GM23338 (cell line): ENCODE measurements around the gene DCT. TPM values are rescaled to one million over a fixed set of nuclear protein-coding genes. Genes with fewer than 3 reads are reported as not detected.
A peak's percentile ranks its signal among the peaks of the same experiment; 100 is the strongest.

Experiments used
- ATAC-seq: fragments of 200-7000 bp; cut with Tn5 transposase; 3 replicates; pipeline ENCODE4 v1.9.1; 2020
- DNase-seq: peaks from one replicate; pipeline ENCODE4 v3.0.0-alpha.2; 2015; ENCODE audit warnings: low spot score
- H2AFZ ChIP-seq: fragments of 200-600 bp; sonication (generic); 2 replicates; pipeline ENCODE4 v1.8.0; 2016; ENCODE audit warnings: antibody characterized with exemption, mild to moderate bottlenecking, moderate library complexity
- H3F3A ChIP-seq: fragments of 200-600 bp; sonication (generic); replicated peaks from 2 replicates; pipeline ENCODE4 v1.8.0; 2017; ENCODE audit warnings: antibody characterized with exemption, mixed run types, low read depth
- H3K27ac ChIP-seq: fragments of 200-600 bp; sonication (generic); 2 replicates; pipeline ENCODE4 v1.6.1; 2016; ENCODE audit warnings: low read depth
- H3K27me3 ChIP-seq: fragments of 200-600 bp; sonication (generic); 2 replicates; pipeline ENCODE4 v1.8.0; 2016; ENCODE audit warnings: mild to moderate bottlenecking, mixed run types, moderate library complexity; ENCODE audit not compliant: insufficient read depth
- H3K36me3 ChIP-seq: fragments of 200-600 bp; sonication (generic); 2 replicates; pipeline ENCODE4 v1.8.0; 2016; ENCODE audit warnings: mild to moderate bottlenecking; ENCODE audit not compliant: insufficient read depth
- H3K4me1 ChIP-seq: fragments of 200-600 bp; sonication (generic); 2 replicates; pipeline ENCODE4 v1.8.0; 2016; ENCODE audit warnings: mild to moderate bottlenecking, moderate library complexity; ENCODE audit not compliant: insufficient read depth
- H3K4me2 ChIP-seq: fragments of 200-600 bp; sonication (generic); 2 replicates; pipeline ENCODE4 v1.7.1; 2017; ENCODE audit warnings: mixed run types
- H3K4me3 ChIP-seq: fragments of 200-600 bp; sonication (generic); 2 replicates; pipeline ENCODE4 v1.6.1; 2016; ENCODE audit warnings: mixed run types
- H3K79me2 ChIP-seq: fragments of 200-600 bp; sonication (generic); replicated peaks from 2 replicates; pipeline ENCODE4 v1.8.0; 2017; ENCODE audit warnings: mild to moderate bottlenecking; ENCODE audit not compliant: insufficient read depth
- H3K9me2 ChIP-seq: fragments of 200-600 bp; sonication (generic); 2 replicates; pipeline ENCODE4 v1.8.0; 2017; ENCODE audit not compliant: insufficient read depth
- H4K20me1 ChIP-seq: fragments of 200-600 bp; sonication (generic); replicated peaks from 2 replicates; pipeline ENCODE4 v1.8.0; 2017; ENCODE audit warnings: mild to moderate bottlenecking; ENCODE audit not compliant: insufficient read depth
- H3K27ac Mint-ChIP-seq: 2 replicates; pipeline ENCODE4 v1.8.0; 2020; ENCODE audit warnings: inconsistent platforms, mild to moderate bottlenecking, moderate library complexity, mixed read lengths
- H3K27me3 Mint-ChIP-seq: 3 replicates; pipeline ENCODE4 v1.8.0; 2022; ENCODE audit warnings: low read depth, mild to moderate bottlenecking, moderate library complexity, mixed read lengths, inconsistent platforms; ENCODE audit not compliant: insufficient read depth, poor library complexity
- H3K36me3 Mint-ChIP-seq: 3 replicates; pipeline ENCODE4 v1.8.0; 2021; ENCODE audit warnings: low read depth, mild to moderate bottlenecking, inconsistent platforms, moderate library complexity, mixed read lengths
- H3K4me1 Mint-ChIP-seq: 3 replicates; pipeline ENCODE4 v1.8.0; 2020; ENCODE audit warnings: mild to moderate bottlenecking, inconsistent platforms, mixed read lengths
- H3K4me3 Mint-ChIP-seq: 3 replicates; pipeline ENCODE4 v1.8.0; 2021; ENCODE audit warnings: moderate library complexity, mild to moderate bottlenecking, inconsistent platforms, mixed read lengths
- H3K9me3 Mint-ChIP-seq: 3 replicates; pipeline ENCODE4 v1.8.0; 2020; ENCODE audit warnings: moderate library complexity, mild to moderate bottlenecking, inconsistent platforms, mixed read lengths
- POLR2AphosphoS5 ChIP-seq: IDR thresholded peaks from 2 replicates; pipeline ENCODE4 v1.6.1; 2016; ENCODE audit warnings: antibody characterized with exemption, low read depth
- polyA plus RNA-seq: library from polyadenylated mRNA; unstranded; fragments of >200 nt; fragmentation: Nextera tagmentation; extraction: Ambion mirVana; gene quantifications from 2 replicates; pipeline ENCODE4 v1.2.1, GENCODE V29; 2016
- total RNA-seq: library from RNA; depleted of rRNA; stranded (reverse); fragments of >200 nt; shearing (Covaris generic); gene quantifications from 2 replicates; pipeline ENCODE4 v1.2.3, GENCODE V29; 2014; rRNA removed

Gene DCT
- total and polyA plus RNA-seq, 2 experiments from 2014 or later = 0.14 TPM; not detected in 1

DNA sequence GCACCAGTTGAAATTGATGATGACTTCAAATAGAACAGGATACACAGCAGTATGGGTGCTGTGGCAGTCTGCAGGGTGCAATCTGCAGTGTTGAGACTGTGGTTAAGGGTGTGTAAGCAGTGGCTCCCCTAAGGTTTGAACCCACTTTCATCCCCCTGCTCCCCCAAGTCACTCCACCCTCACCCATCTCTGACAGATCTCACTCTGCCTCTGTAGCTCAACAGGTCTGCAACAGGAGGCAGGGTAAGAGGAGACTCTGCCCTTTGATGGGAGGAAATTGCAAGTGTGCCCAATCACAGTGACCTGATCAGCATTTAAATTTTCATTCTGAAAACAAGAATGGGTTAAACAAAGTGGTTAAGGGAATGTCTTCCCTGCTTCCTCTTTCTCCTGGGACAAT, 92.4 kb downstream of the DCT start:
- peak overlapping the region; percentile 22; the same call in 1 of the 2 replicates for H3K27ac Mint-ChIP-seq
- H3K9me3 Mint-ChIP-seq = no peaks in the 10 kb centered on the region
- Histone ChIP-seq H3F3A (no peaks in the 10 kb centered on the region), H3K9me2 (no peaks in the 10 kb centered on the region), H3K4me1 (no peaks in the 10 kb centered on the region; the same call in none of the 2 replicates), H3K79me2 (no peaks in the 10 kb centered on the region), H3K27me3 (no peaks in the 10 kb centered on the region), H3K36me3 (no peaks in the 10 kb centered on the region), H4K20me1 (no peaks in the 10 kb centered on the region), H3K27ac (no peak overlapping the region), H3K4me3 (no peak overlapping the region), H3K4me2 (peak overlapping the region; percentile 21; the same call in 1 of the 2 replicates), H2AFZ (no peak overlapping the region)
- peaks cover 12% of the 10 kb centered on the region for H3K4me1 Mint-ChIP-seq
- H3K27me3 Mint-ChIP-seq = peaks cover 2% of the 10 kb centered on the region
- TF ChIP-seq POLR2AphosphoS5 = no peak
- no peak overlapping the region for H3K4me3 Mint-ChIP-seq
- peak; percentile 24 for DNase-seq
- ATAC-seq = peak; percentile 58; the same call in 2 of the 3 replicates
- no peaks in the 10 kb centered on the region for H3K36me3 Mint-ChIP-seq

Other genes with a start within 250 kb of the DCT start
- gene TGDS, start 116.5 kb upstream of the DCT start, total RNA-seq = 19.6 and 23.9 TPM in 2 replicates
- gene TGDS, start 116.5 kb upstream of the DCT start, polyA plus RNA-seq = 18.1 and 18.4 TPM in 2 replicates
- gene GPR180, start 122.2 kb upstream of the DCT start, total RNA-seq = 8.7 and 9.5 TPM in 2 replicates
- gene GPR180, start 122.2 kb upstream of the DCT start, polyA plus RNA-seq = 3.1 and 3.7 TPM in 2 replicates
- gene SOX21, start 232.9 kb upstream of the DCT start, total RNA-seq = 3.5 and 4.7 TPM in 2 replicates
- gene SOX21, start 232.9 kb upstream of the DCT start, polyA plus RNA-seq = 1.7 and 2.3 TPM in 2 replicates